Posterior vena cava (tissue), 2 donors: Measurements from ENCODE around the gene ITPKA. TPM values are rescaled to one million over a fixed set of nuclear protein-coding genes. Genes with fewer than 3 reads are reported as not detected.
"Not testable (repeated sequence)": the region's sequence is repeated elsewhere in the genome, so short reads cannot be mapped to it uniquely, and the experiment has no call there.

ENCODE experiments used
- DNase-seq: peaks from one replicate; pipeline ENCODE4 v3.0.0-alpha.2; 2020; ENCODE audit warnings: low spot score
- intact Hi-C, 2 donors: fragments of 100-400 bp; cut with DNase I; formaldehyde crosslinking; loops; one replicate each; pipeline versions ENCODE4 v1.14.1 to v1.14.2; 2022 to 2023
- long read RNA-seq, 2 donors: library from polyadenylated mRNA; unstranded; transcript quantifications; one replicate each; pipeline ENCODE4 v2.0.0, GENCODE V29; 2020 to 2021
- total RNA-seq, 2 donors: library from RNA; stranded (reverse); fragmentation: NEBNext Ultra II Directional; extraction: Animal tissue kit (Norgen Biotek cat#: 25700); gene quantifications; one replicate each; pipeline ENCODE4 v1.2.1, GENCODE V29; 2021
- donor health status: DM: yes; HTN: yes; CAD: no.
- donor health status: DM: yes; HTN: yes; CAD: no.

Gene ITPKA
- total RNA-seq = under 1 TPM; 0.28 to 0.33 TPM
- long read RNA-seq, donor 1 = 0 reads
- long read RNA-seq, donor 2, partial matches to known transcripts = 2 of 2 reads
- long read RNA-seq, donor 2, other reads (novel, unspliced or antisense) = 0 of 2 reads

GRCh38 chr15:41493205-41493901 is at the start of gene ITPKA:
TSS of gene ITPKA (plus strand) at chr15:41493874. CDS start at chr15:41493928, 54 bp downstream.
- DNase-seq = peak; percentile 88
- intact Hi-C loops = no loop called here

GRCh38 chr15:41445399-41445798 is 48.3 kb upstream of the ITPKA start:
- DNase-seq = no peak

GRCh38 chr15:41462084-41462795 is 31.4 kb upstream of the ITPKA start:
- intact Hi-C loops = no loop called here
- DNase-seq = no peak

More at GRCh38 chr15:41445399-41445798, 48.3 kb upstream of the ITPKA start:
- intact Hi-C loops = loop anchor here in 1 of 2 donors (5.0 kb wide), 1 partner anchor 627 kb away; no protein-coding TSS in a partner anchor

- DNase-seq = no peak
Observed at GRCh38 chr15:41464889-41465580, 28.6 kb upstream of the ITPKA start.

GRCh38 chr15:41465822-41466421 is 27.8 kb upstream of the ITPKA start:
- intact Hi-C loops = no loop called here
- DNase-seq = no peak

More at GRCh38 chr15:41464889-41465580, 28.6 kb upstream of the ITPKA start:
- intact Hi-C loops = no loop called here

GRCh38 chr15:41466711-41467110 is 27.0 kb upstream of the ITPKA start:
- no peak for DNase-seq

GRCh38 chr15:41469644-41470043 is 24.0 kb upstream of the ITPKA start:
- DNase-seq, intact Hi-C loops: not testable (repeated sequence)

More at GRCh38 chr15:41466711-41467110, 27.0 kb upstream of the ITPKA start:
- intact Hi-C loops = no loop called here

GRCh38 chr15:41473418-41473817 is 20.3 kb upstream of the ITPKA start:
- intact Hi-C loops = no loop called here

GRCh38 chr15:41474436-41474835 is 19.2 kb upstream of the ITPKA start:
- DNase-seq = no peak
- intact Hi-C loops = no loop called here

More at GRCh38 chr15:41473418-41473817, 20.3 kb upstream of the ITPKA start:
- DNase-seq = no peak

- intact Hi-C loops = no loop called here
- DNase-seq = no peak
Observed at GRCh38 chr15:41474941-41475340, 18.7 kb upstream of the ITPKA start.

- DNase-seq = peak; percentile 36
- intact Hi-C loops = no loop called here
Observed at GRCh38 chr15:41476416-41477048, 17.1 kb upstream of the ITPKA start.

GRCh38 chr15:41480396-41481140 is 13.1 kb upstream of the ITPKA start:
- intact Hi-C loops = no loop called here
- peak; percentile 50 for DNase-seq

GRCh38 chr15:41482110-41482877 is 11.4 kb upstream of the ITPKA start:
- intact Hi-C loops = no loop called here
- no peak for DNase-seq

GRCh38 chr15:41483115-41483514 is 10.6 kb upstream of the ITPKA start:
- peak; percentile 3 for DNase-seq
- intact Hi-C loops = no loop called here

GRCh38 chr15:41483519-41483918 is 10.2 kb upstream of the ITPKA start:
- DNase-seq = peak; percentile 23
- intact Hi-C loops = no loop called here

- intact Hi-C loops = no loop called here
- DNase-seq = peak; percentile 71
Observed at GRCh38 chr15:41484937-41485625, 8.6 kb upstream of the ITPKA start.

GRCh38 chr15:41486286-41486685 is 7.4 kb upstream of the ITPKA start:
- intact Hi-C loops = no loop called here

More at GRCh38 chr15:41486286-41486685, 7.4 kb upstream of the ITPKA start:
- peak; percentile 77 for DNase-seq
